AG09319 (cell line): ENCODE data around the gene TRMT61B.

Experiments
- DNase-seq: peaks from one replicate; pipeline ENCODE4 v3.0.0-alpha.2; 2010; ENCODE audit warnings: low read depth; ENCODE audit errors: extremely low read depth
- TF ChIP-seq, protein P1 (sequence below): IDR thresholded peaks from 2 replicates; pipeline ENCODE4 v1.5.1; 2011; ENCODE audit warnings: low read depth, mild to moderate bottlenecking, inconsistent platforms, low read length, moderate library complexity

Gene TRMT61B

DNA sequence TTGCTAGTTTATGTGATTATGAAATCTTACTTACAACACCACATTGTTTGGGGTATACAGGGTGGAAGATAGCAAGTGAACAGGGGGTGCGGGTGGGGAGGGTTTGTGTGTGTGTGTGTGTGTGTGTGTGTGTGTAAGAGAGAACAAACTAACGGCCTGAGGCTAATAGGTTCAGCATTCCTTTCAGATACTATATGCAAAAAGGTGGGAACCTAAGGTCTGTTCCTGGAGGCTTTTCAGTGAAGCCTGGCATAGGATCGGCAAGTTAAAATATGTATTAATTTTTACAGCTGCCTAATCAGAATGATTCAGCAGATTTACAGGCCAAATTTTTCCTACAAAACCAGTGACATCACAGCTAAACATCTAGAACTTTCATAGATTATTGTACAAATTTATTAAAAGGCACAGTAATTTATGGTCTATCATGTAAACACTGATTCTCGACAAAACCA lies 67.1 kb downstream of the TRMT61B start:
- DNase-seq = no peak
- TF ChIP-seq, protein P1, sequence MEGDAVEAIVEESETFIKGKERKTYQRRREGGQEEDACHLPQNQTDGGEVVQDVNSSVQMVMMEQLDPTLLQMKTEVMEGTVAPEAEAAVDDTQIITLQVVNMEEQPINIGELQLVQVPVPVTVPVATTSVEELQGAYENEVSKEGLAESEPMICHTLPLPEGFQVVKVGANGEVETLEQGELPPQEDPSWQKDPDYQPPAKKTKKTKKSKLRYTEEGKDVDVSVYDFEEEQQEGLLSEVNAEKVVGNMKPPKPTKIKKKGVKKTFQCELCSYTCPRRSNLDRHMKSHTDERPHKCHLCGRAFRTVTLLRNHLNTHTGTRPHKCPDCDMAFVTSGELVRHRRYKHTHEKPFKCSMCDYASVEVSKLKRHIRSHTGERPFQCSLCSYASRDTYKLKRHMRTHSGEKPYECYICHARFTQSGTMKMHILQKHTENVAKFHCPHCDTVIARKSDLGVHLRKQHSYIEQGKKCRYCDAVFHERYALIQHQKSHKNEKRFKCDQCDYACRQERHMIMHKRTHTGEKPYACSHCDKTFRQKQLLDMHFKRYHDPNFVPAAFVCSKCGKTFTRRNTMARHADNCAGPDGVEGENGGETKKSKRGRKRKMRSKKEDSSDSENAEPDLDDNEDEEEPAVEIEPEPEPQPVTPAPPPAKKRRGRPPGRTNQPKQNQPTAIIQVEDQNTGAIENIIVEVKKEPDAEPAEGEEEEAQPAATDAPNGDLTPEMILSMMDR = no peak

DNA sequence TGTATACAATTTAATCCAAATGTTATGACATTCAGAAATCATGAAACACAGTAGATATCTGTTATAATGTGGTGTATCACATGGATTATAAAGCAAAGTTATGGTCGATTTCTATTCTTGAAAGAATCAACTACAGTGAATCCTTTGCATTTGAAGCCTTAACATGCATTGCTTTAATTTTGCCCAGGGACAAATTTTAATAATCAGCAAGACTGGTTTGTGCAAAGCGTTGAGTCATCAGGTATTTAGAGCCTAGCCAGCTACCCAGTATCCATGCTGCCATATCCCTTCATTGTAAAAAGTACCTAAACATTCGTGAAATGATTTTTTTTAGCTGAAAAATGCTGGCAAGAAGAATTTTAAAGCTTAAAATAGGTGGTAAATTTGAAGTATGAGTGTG lies 68.4 kb downstream of the TRMT61B start:
- no peak for DNase-seq

More for the DNA sequence above, 68.4 kb downstream of the TRMT61B start:
- TF ChIP-seq, protein P1 = no peak
